Common myeloid progenitor, CD34-positive (primary cell): ENCODE measurements around the gene GBX1.

Experiments
- CTCF ChIA-PET: fragments of 350-600 bp; sonication (Branson Sonifier 250); formaldehyde crosslinking; loops from one replicate; lab custom pipeline; 2021; ENCODE audit warnings: antibody characterized with exemption; lab: Charles Lee
- POLR2A ChIA-PET: fragments of 350-600 bp; sonication (Branson Sonifier 250); formaldehyde crosslinking; loops from one replicate; lab custom pipeline; 2021; ENCODE audit warnings: antibody characterized with exemption; lab: Charles Lee
- DNase-seq, 3 donors: peaks; one replicate each; pipeline versions ENCODE4 v3.0.0 to v3.0.0-alpha.2; 2013
- H3K27ac ChIP-seq, 2 experiments: 1 replicate in 1 of 2; 2 replicates in 1 of 2; pipeline ENCODE4 v1.7.0; 2013; ENCODE audit warnings: inconsistent platforms in 2 of 2, low read length in 2 of 2, mild to moderate bottlenecking in 2 of 2, low read depth in 1 of 2, moderate library complexity in 1 of 2; ENCODE audit not compliant: severe bottlenecking in 2 of 2, insufficient read depth in 1 of 2, poor library complexity in 1 of 2
- H3K27me3 ChIP-seq, 5 experiments: replicated peaks in 2 of 5; 1 replicate in 3 of 5; 2 replicates in 2 of 5; pipeline versions ENCODE4 v1.6.1 to v1.7.0; 2013; ENCODE audit warnings: low read length in 4 of 5, mild to moderate bottlenecking in 2 of 5, moderate library complexity in 2 of 5, inconsistent platforms in 1 of 5; ENCODE audit not compliant: insufficient read depth in 5 of 5, control insufficient read depth in 4 of 5
- H3K36me3 ChIP-seq, 4 experiments: 1 replicate in 2 of 4; 2 replicates in 2 of 4; pipeline versions ENCODE4 v1.6.1 to v1.7.0; 2013; ENCODE audit warnings: low read length in 3 of 4, control low read depth in 1 of 4, mild to moderate bottlenecking in 1 of 4; ENCODE audit not compliant: control insufficient read depth in 4 of 4, insufficient read depth in 4 of 4
- H3K4me1 ChIP-seq, 4 experiments: 1 replicate in 3 of 4; 2 replicates in 1 of 4; pipeline versions ENCODE4 v1.6.1 to v1.7.1; 2013; ENCODE audit warnings: low read length in 3 of 4, mild to moderate bottlenecking in 3 of 4, control low read depth in 1 of 4, inconsistent platforms in 1 of 4, moderate library complexity in 1 of 4; ENCODE audit not compliant: control insufficient read depth in 4 of 4, insufficient read depth in 4 of 4; ENCODE audit errors: control extremely low read depth in 1 of 4
- H3K4me3 ChIP-seq, 7 experiments: 1 replicate in 4 of 7; 2 replicates in 3 of 7; pipeline versions ENCODE4 v1.5.1 to v1.7.0; 2013; ENCODE audit warnings: mild to moderate bottlenecking in 7 of 7, low read length in 6 of 7, moderate library complexity in 6 of 7, inconsistent platforms in 2 of 7, low read depth in 2 of 7, control low read depth in 1 of 7; ENCODE audit not compliant: insufficient read depth in 4 of 7, control insufficient read depth in 1 of 7; ENCODE audit errors: extremely low read depth in 1 of 7
- H3K9me3 ChIP-seq, 5 experiments: 1 replicate in 4 of 5; 2 replicates in 1 of 5; pipeline versions ENCODE4 v1.6.1 to v1.7.1; 2013; ENCODE audit warnings: low read length in 4 of 5, mild to moderate bottlenecking in 2 of 5, inconsistent platforms in 1 of 5, low read depth in 1 of 5, moderate library complexity in 1 of 5; ENCODE audit not compliant: control insufficient read depth in 4 of 5, insufficient read depth in 2 of 5; ENCODE audit errors: control extremely low read depth in 1 of 5
- WGBS: methylation state at CpG from one replicate; pipeline ENCODE4 v1.1.5; 2013; ENCODE audit not compliant: insufficient coverage; 5-methylcytosine and 5-hydroxymethylcytosine counted together

GBX1 gene

DNA sequence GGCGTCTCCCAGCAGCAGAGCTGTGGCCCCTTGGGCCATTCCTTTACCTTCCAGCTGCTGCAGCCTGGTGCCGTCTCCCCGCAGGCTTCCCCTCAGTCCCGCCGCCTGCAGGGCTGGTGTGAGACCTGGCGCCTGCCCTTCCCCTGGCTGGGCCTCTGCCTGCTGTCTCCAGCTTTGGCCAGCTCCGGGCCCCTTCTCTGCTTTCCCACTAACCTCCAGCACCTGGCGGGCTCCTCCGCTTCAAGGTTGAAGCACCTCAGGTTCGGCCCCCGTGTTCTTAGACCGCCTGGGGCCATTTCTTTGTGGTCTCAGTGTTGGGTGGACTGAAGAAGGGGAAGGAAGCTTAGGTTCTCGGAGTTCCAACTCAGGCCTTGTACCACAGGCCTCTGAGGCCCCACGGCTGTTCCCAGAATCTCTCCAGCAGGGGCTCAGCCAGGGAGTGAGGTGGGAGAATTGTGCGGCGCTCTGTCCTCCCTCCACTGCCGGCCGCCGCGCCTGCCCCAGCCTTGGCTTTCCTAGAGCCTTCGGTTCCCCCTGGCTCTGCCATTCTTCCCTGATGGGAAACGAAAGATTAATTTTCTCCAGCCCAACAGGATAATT, 30.3 kb downstream of the GBX1 start:
- POLR2A ChIA-PET, result no interaction called here
- Histone ChIP-seq H3K4me3 (no peak overlapping the region), H3K27me3 (no peaks in the 10 kb centered on the region), H3K9me3 (no peaks in the 10 kb centered on the region), H3K36me3 (peaks cover 4 to 65% (median 39%) of the 10 kb centered on the region in 4 experiments), H3K4me1 (peaks cover 0 to 2% (median 0%) of the 10 kb centered on the region in 4 experiments), H3K27ac (no peak overlapping the region)
- WGBS, result 89% methylated on average over 17 of the region's 22 CpGs
- CTCF ChIA-PET, result interaction anchor here (1.1 to 2.0 kb wide), 5 partner anchors 10 to 36 kb away, joined by 3 to 8 read pairs (median 5); no protein-coding TSS in a partner anchor
- DNase-seq, result no peak

DNA sequence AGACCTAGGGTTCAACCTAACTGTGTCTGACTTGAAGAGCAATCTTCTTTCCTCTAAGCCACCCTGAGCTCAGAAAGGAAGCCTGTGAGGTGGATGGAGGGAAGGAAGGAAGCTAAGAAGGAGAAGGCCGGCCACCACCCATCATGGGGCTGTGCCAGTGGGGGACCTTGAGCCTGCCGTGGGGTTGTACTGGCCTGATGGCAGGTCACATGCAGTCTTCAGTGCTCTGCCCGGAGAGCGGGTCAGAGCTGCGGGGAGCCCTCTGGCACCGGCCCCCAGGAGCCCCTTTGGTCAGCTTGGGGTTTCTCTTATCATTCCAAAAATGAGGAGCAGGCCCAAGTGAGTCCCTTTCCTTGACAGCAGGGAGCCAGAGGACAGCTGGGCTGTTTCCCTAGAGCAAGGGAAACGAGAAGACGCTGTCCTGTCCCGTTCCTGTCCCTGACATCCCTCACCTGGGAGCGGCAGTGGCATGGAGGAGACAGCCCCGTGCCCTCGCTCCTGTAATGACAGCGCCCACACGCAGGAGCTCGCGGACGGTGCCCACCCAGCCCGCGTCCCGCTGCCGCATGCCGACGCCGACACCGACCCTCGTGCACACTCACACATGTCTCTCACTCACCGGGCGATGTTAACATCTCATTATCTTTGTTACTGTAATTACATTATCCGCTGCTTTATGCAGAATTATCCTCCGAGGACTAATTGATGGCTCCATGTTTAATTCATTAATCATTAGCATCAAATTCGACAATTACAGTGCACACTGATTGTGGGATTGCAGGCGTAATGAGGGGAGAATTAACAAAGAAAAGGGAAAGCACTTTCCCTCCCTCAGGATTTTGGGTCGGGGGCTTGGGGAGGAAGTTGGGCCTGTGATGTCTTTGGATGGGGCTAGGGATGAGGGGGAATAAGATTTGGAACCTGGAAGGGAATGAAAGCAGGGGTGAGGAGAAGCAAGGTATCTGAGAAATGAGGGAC, 31.3 kb downstream of the GBX1 start:
- CTCF ChIA-PET, result interaction anchor here (1.1 to 2.0 kb wide), 3 partner anchors 16 to 32 kb away, joined by 3 to 5 read pairs (median 5); no protein-coding TSS in a partner anchor

DNA sequence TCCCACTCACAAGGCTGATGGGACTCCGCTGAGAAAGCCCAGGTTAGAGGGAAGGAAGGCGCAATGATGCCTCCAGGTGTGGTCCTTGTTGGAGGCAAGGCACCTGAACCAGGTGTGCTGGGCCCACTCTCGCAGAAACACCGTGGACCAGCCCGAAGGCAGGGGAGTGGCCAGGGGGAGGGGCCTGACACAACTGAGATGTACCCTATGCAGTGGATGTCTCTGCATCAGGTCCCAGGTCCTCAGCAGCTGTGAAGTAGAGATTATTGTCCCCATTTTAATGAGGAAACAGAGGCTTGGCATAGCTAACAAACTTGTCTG, 32.0 kb downstream of the GBX1 start:
- Histone ChIP-seq H3K27ac (no peak overlapping the region), H3K27me3 (no peaks in the 10 kb centered on the region), H3K36me3 (peaks cover 0 to 61% (median 35%) of the 10 kb centered on the region in 4 experiments), H3K9me3 (no peaks in the 10 kb centered on the region), H3K4me1 (no peaks in the 10 kb centered on the region), H3K4me3 (no peak overlapping the region)
- 98% methylated on average over 4 of the region's 5 CpGs for WGBS
- no peak for DNase-seq
- ChIA-PET CTCF (interaction anchor here (1.1 to 1.9 kb wide), 2 partner anchors 15 to 33 kb away, joined by 3 to 5 read pairs; no protein-coding TSS in a partner anchor), POLR2A (no interaction called here)

More for the DNA sequence above, 31.3 kb downstream of the GBX1 start:
- Histone ChIP-seq H3K36me3 (peaks cover 4 to 61% (median 35%) of the 10 kb centered on the region in 4 experiments), H3K27me3 (no peaks in the 10 kb centered on the region), H3K9me3 (no peaks in the 10 kb centered on the region), H3K4me1 (no peaks in the 10 kb centered on the region), H3K4me3 (no peak overlapping the region), H3K27ac (no peak overlapping the region)
- no peak for DNase-seq
- POLR2A ChIA-PET, result no interaction called here
- WGBS, result 98% methylated on average over 27 of the region's 33 CpGs

- Histone ChIP-seq H3K27me3 (no peaks in the 10 kb centered on the region), H3K9me3 (no peaks in the 10 kb centered on the region), H3K27ac (no peak overlapping the region), H3K4me3 (no peak overlapping the region), H3K4me1 (no peaks in the 10 kb centered on the region), H3K36me3 (peaks cover 0 to 64% (median 36%) of the 10 kb centered on the region in 4 experiments)
- 99% methylated on average over 10 of the region's 14 CpGs for WGBS
- POLR2A ChIA-PET, result no interaction called here
- CTCF ChIA-PET, result interaction anchor here (1.1 to 1.9 kb wide), 2 partner anchors 15 to 33 kb away, joined by 3 to 5 read pairs; no protein-coding TSS in a partner anchor
- DNase-seq, result no peak
Measured at GRCh38 chr7:151134743-151135524, 32.6 kb downstream of the GBX1 start.

- WGBS, result 92% methylated on average over 24 of the region's 24 CpGs
- Histone ChIP-seq H3K9me3 (no peaks in the 10 kb centered on the region), H3K27ac (no peak overlapping the region), H3K4me3 (no peak overlapping the region), H3K27me3 (no peaks in the 10 kb centered on the region), H3K4me1 (no peaks in the 10 kb centered on the region), H3K36me3 (peaks cover 0 to 72% (median 38%) of the 10 kb centered on the region in 4 experiments)
- DNase-seq, result no peak
- ChIA-PET CTCF (interaction anchor here (0.5 kb wide), 1 partner anchor 741 kb away, joined by 3 read pairs; no protein-coding TSS in a partner anchor), POLR2A (no interaction called here)
Measured at GRCh38 chr7:151133986-151134742, 33.3 kb downstream of the GBX1 start.

- CTCF ChIA-PET, result no interaction called here
- no peak overlapping the region for H3K27ac ChIP-seq
- H3K27me3 ChIP-seq, result no peaks in the 10 kb centered on the region
- H3K9me3 ChIP-seq, result no peaks in the 10 kb centered on the region
- POLR2A ChIA-PET, result no interaction called here
- peaks cover 0 to 76% (median 41%) of the 10 kb centered on the region in 4 experiments for H3K36me3 ChIP-seq
- H3K4me3 ChIP-seq, result no peak overlapping the region
- no peak for DNase-seq
- H3K4me1 ChIP-seq, result no peaks in the 10 kb centered on the region
- WGBS, result 99% methylated on average over 16 of the region's 16 CpGs
Measured at GRCh38 chr7:151133266-151133985, 34.1 kb downstream of the GBX1 start.
